K562 (cell line): ENCODE measurements around the gene EPHX1.

Source experiments
- ADNP ChIP-seq: fragments of 200-800 bp; sonication (Bioruptor generic); IDR thresholded peaks from 2 replicates; pipeline ENCODE4 v1.6.1; 2016; ENCODE audit warnings: missing genetic modification characterization, missing compliant biosample characterization
- CHD2 ChIP-seq: IDR thresholded peaks from 2 replicates; pipeline ENCODE4 v1.6.1; 2011; ENCODE audit warnings: low read depth, low read length
- ESRRA ChIP-seq: fragments of 450-650 bp; IDR thresholded peaks from 2 replicates; pipeline ENCODE4 v1.6.1; 2014; ENCODE audit warnings: low read depth, mild to moderate bottlenecking, moderate library complexity, borderline replicate concordance
- ESRRB ChIP-seq: fragments of 250-450 bp; sonication (Bioruptor Pico); IDR thresholded peaks from 2 replicates; pipeline ENCODE4 v1.5.0; 2020; ENCODE audit warnings: mild to moderate bottlenecking, moderate library complexity, borderline replicate concordance
- ETS1 ChIP-seq: conservative IDR thresholded peaks from 2 replicates; pipeline ENCODE4 v1.6.1; 2011; ENCODE audit warnings: low read depth, mild to moderate bottlenecking, low read length; ENCODE audit not compliant: control insufficient read depth
- FOXA1 ChIP-seq: fragments of 450-650 bp; IDR thresholded peaks from 2 replicates; pipeline ENCODE4 v1.6.1; 2016; ENCODE audit warnings: mild to moderate bottlenecking, borderline replicate concordance
- MAX ChIP-seq: sonication (generic); formaldehyde crosslinking; IDR thresholded peaks from 2 replicates; pipeline ENCODE4 v1.9.0; 2022; ENCODE audit warnings: mild to moderate bottlenecking, missing genetic modification reagents
- NRF1 ChIP-seq, 2 experiments: fragments of 450-650 bp; IDR thresholded peaks in 1 of 2; conservative IDR thresholded peaks in 1 of 2; 2 replicates each; pipeline ENCODE4 v1.6.1; 2014; ENCODE audit warnings: mild to moderate bottlenecking in 2 of 2
- PRDM10 ChIP-seq: fragments of 450-650 bp; IDR thresholded peaks from 2 replicates; pipeline ENCODE4 v1.6.1; 2018; ENCODE audit not compliant: partially characterized antibody
- RBFOX2 ChIP-seq: fragments of 200-400 bp; formaldehyde crosslinking; IDR thresholded peaks from 2 replicates; pipeline ENCODE4 v1.6.1; 2017; ENCODE audit warnings: low read depth, mild to moderate bottlenecking, low read length, moderate library complexity
- RNF2 ChIP-seq: sonication (generic); IDR thresholded peaks from 2 replicates; pipeline ENCODE4 v1.6.1; 2016

- TF ChIP-seq FOXA1 (no peak), CHD2 (no peak), ESRRB (no peak), RBFOX2 (no peak), PRDM10 (no peak), ESRRA (no peak), ETS1 (no peak), MAX (CRISPR knock-in tag) (no peak), NRF1 (conservative IDR thresholded peaks at IDR 0.05 in 1 of 2, IDR thresholded peaks at IDR 0.05 in 1 of 2) (no peak), RNF2 (no peak), ADNP (tag) (no peak)
Observed at GRCh38 chr1:225846331-225847310, 36.7 kb downstream of the EPHX1 start.
